HepG2 (cell line): Measurements from ENCODE around the gene TUBA4B. TPM values are rescaled to one million over a fixed set of nuclear protein-coding genes. Genes with fewer than 3 reads are reported as not detected.
A peak's percentile ranks its signal among the peaks of the same experiment; 100 is the strongest.

Source experiments
- NFKBIZ ChIP-seq: IDR thresholded peaks from 2 replicates; pipeline ENCODE4 v1.6.1; 2018; ENCODE audit warnings: missing genetic modification reagents, missing compliant biosample characterization
- NRL ChIP-seq: sonication (generic); formaldehyde crosslinking; IDR thresholded peaks from 2 replicates; pipeline ENCODE4 v1.5.0; 2020; ENCODE audit warnings: missing genetic modification reagents, mild to moderate bottlenecking, moderate library complexity, borderline replicate concordance
- POLR2AphosphoS5 ChIP-seq: IDR thresholded peaks from 2 replicates; pipeline ENCODE4 v1.6.1; 2012; ENCODE audit warnings: low read depth, low read length
- POLR2G ChIP-seq: fragments of 200-400 bp; formaldehyde crosslinking; IDR thresholded peaks from 2 replicates; pipeline ENCODE4 v1.6.1; 2018; ENCODE audit warnings: mild to moderate bottlenecking, low read depth, low read length, moderate library complexity
- TEAD2 ChIP-seq: sonication (generic); formaldehyde crosslinking; IDR thresholded peaks from 2 replicates; pipeline ENCODE4 v1.9.0; 2021; ENCODE audit warnings: missing genetic modification reagents
- ZNF607 ChIP-seq: sonication (generic); formaldehyde crosslinking; IDR thresholded peaks from 2 replicates; pipeline ENCODE4 v1.5.1; 2020; ENCODE audit warnings: missing genetic modification reagents, mild to moderate bottlenecking, borderline replicate concordance
- ZNF766 ChIP-seq: sonication (generic); formaldehyde crosslinking; IDR thresholded peaks from 2 replicates; pipeline ENCODE4 v1.5.0; 2020; ENCODE audit warnings: missing genetic modification reagents, borderline replicate concordance
- polyA plus RNA-seq, 8 experiments: library from polyadenylated mRNA; depleted of rRNA in 3 of 8; stranded (reverse) in 7 of 8; unstranded in 1 of 8; fragments of >200 nt; fragmentation: Illumina TruSeq in 4 of 8; extraction: Trizol in 4 of 8; gene quantifications; 2 replicates each; pipeline versions ENCODE4 v1.2.1 to v1.2.3, GENCODE V29; 2011 to 2016; ENCODE audit warnings: low read depth in 4 of 8, missing spikeins in 1 of 8, mixed read lengths in 1 of 8; ENCODE audit not compliant: insufficient read depth in 1 of 8
- total RNA-seq, 5 experiments: library from RNA; depleted of rRNA; stranded (reverse); fragments of >200 nt; fragmentation: Illumina TruSeq; extraction: Trizol; gene quantifications; 2 replicates each; pipeline ENCODE4 v1.2.3, GENCODE V29; 2016; ENCODE audit warnings: low read depth in 1 of 5
- TF ChIP-seq, protein P1 (sequence below): sonication (generic); formaldehyde crosslinking; IDR thresholded peaks from 2 replicates; pipeline ENCODE4 v1.5.0; 2020; ENCODE audit warnings: mild to moderate bottlenecking, missing genetic modification reagents
- TF ChIP-seq, protein P2 (sequence below): sonication (generic); formaldehyde crosslinking; IDR thresholded peaks from 2 replicates; pipeline ENCODE4 v1.4.0; 2020; ENCODE audit warnings: missing genetic modification reagents
- TF ChIP-seq, protein P3 (sequence below): sonication (generic); formaldehyde crosslinking; IDR thresholded peaks from 2 replicates; pipeline ENCODE4 v1.5.0; 2020; ENCODE audit warnings: missing genetic modification reagents
- TF ChIP-seq, protein P4 (sequence below): sonication (generic); formaldehyde crosslinking; IDR thresholded peaks from 2 replicates; pipeline ENCODE4 v1.5.0; 2020; ENCODE audit warnings: mild to moderate bottlenecking, missing genetic modification reagents, moderate library complexity
- TF ChIP-seq, protein P5 (sequence below): sonication (generic); formaldehyde crosslinking; IDR thresholded peaks from 2 replicates; pipeline ENCODE4 v1.8.0; 2022; ENCODE audit warnings: mild to moderate bottlenecking, missing genetic modification reagents; ENCODE audit not compliant: insufficient replicate concordance
- TF ChIP-seq, protein P6 (sequence below), 2 experiments: sonication (generic) in 1 of 2; formaldehyde crosslinking in 1 of 2; IDR thresholded peaks; 2 replicates each; pipeline versions ENCODE4 v1.5.1 to v1.6.1; 2011 to 2020; ENCODE audit warnings: borderline replicate concordance in 1 of 2, low read depth in 1 of 2, low read length in 1 of 2, mild to moderate bottlenecking in 1 of 2, missing genetic modification reagents in 1 of 2, moderate library complexity in 1 of 2
- TF ChIP-seq, protein P7 (sequence below): sonication (generic); formaldehyde crosslinking; IDR thresholded peaks from 2 replicates; pipeline ENCODE4 v1.5.1; 2020; ENCODE audit warnings: mild to moderate bottlenecking, missing genetic modification reagents, borderline replicate concordance

TUBA4B gene
- total and polyA plus RNA-seq, 2 of the 13 experiments (the other 11 are each of a cell fraction or from before 2014, with no cell fraction given) = 0.18 to 0.22 TPM

DNA sequence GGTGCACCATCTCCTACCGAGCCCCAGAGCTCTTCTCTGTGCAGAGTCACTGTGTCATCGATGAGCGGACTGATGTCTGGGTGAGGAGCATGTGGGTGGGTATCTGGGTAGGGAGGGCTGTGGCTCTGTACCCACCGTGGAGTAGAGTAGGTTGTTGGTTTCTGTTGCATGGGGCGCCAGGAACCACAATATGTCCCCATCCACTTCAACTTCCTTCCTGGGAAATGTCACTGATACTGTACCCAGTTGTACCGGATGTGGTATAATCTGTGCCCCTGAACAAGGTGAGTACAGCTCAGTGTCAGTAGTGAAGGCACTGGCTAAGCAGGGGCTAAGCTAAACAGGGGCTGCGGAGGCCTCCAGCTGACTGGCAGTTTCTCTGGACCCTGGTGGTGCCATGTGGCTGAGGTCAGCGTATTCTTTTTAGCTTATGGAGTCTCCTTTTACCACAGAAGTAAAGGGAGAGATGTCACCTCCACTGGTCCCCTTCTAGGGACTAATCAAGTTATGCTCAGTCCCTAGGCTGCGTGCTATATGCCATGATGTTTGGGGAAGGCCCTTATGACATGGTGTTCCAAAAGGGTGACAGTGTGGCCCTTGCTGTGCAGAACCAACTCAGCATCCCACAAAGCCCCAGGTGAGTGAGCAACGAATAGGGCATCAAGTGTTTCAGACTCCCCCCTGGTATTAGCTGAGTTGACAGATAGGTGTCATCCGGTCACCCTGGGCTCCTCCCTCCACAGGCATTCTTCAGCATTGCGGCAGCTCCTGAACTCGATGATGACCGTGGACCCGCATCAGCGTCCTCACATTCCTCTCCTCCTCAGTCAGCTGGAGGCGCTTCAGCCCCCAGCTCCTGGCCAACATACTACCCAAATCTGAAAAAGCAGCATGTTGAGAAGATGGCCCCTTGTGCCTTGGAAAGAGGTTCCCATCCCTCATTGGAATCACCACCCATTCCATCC lies 5.1 kb upstream of the TUBA4B start (continued):
- no peak for TF ChIP-seq NRL (CRISPR knock-in tag)
- TF ChIP-seq NFKBIZ (CRISPR knock-in tag) = no peak
- TF ChIP-seq, protein P1, sequence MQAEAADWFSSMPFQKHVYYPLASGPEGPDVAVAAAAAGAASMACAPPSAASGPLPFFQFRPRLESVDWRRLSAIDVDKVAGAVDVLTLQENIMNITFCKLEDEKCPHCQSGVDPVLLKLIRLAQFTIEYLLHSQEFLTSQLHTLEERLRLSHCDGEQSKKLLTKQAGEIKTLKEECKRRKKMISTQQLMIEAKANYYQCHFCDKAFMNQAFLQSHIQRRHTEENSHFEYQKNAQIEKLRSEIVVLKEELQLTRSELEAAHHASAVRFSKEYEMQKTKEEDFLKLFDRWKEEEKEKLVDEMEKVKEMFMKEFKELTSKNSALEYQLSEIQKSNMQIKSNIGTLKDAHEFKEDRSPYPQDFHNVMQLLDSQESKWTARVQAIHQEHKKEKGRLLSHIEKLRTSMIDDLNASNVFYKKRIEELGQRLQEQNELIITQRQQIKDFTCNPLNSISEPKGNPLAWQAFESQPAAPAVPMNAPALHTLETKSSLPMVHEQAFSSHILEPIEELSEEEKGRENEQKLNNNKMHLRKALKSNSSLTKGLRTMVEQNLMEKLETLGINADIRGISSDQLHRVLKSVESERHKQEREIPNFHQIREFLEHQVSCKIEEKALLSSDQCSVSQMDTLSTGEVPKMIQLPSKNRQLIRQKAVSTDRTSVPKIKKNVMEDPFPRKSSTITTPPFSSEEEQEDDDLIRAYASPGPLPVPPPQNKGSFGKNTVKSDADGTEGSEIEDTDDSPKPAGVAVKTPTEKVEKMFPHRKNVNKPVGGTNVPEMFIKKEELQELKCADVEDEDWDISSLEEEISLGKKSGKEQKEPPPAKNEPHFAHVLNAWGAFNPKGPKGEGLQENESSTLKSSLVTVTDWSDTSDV = no peak
- TF ChIP-seq, protein P2, sequence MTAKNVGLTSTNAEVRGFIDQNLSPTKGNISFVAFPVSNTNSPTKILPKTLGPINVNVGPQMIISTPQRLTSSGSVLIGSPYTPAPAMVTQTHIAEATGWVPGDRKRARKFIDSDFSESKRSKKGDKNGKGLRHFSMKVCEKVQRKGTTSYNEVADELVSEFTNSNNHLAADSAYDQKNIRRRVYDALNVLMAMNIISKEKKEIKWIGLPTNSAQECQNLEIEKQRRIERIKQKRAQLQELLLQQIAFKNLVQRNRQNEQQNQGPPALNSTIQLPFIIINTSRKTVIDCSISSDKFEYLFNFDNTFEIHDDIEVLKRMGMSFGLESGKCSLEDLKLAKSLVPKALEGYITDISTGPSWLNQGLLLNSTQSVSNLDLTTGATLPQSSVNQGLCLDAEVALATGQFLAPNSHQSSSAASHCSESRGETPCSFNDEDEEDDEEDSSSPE = no peak
- TF ChIP-seq, protein P3, sequence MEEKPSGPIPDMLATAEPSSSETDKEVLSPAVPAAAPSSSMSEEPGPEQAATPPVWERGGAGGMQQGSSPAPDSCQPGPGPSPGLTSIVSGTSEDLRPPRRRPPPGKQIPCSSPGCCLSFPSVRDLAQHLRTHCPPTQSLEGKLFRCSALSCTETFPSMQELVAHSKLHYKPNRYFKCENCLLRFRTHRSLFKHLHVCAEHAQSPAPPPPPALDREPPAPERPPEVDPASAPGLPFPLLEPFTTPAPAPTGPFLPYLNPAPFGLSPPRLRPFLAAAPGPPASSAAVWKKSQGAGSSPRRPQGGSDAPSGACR (CRISPR knock-in tag) = no peak
- TF ChIP-seq, protein P4, sequence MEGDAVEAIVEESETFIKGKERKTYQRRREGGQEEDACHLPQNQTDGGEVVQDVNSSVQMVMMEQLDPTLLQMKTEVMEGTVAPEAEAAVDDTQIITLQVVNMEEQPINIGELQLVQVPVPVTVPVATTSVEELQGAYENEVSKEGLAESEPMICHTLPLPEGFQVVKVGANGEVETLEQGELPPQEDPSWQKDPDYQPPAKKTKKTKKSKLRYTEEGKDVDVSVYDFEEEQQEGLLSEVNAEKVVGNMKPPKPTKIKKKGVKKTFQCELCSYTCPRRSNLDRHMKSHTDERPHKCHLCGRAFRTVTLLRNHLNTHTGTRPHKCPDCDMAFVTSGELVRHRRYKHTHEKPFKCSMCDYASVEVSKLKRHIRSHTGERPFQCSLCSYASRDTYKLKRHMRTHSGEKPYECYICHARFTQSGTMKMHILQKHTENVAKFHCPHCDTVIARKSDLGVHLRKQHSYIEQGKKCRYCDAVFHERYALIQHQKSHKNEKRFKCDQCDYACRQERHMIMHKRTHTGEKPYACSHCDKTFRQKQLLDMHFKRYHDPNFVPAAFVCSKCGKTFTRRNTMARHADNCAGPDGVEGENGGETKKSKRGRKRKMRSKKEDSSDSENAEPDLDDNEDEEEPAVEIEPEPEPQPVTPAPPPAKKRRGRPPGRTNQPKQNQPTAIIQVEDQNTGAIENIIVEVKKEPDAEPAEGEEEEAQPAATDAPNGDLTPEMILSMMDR (CRISPR knock-in tag) = 0 out of 2 replicates have a peak, but pooled peaks have one; percentile 9
- TF ChIP-seq POLR2AphosphoS5 = no peak
- TF ChIP-seq ZNF607 = no peak
- TF ChIP-seq, protein P5, sequence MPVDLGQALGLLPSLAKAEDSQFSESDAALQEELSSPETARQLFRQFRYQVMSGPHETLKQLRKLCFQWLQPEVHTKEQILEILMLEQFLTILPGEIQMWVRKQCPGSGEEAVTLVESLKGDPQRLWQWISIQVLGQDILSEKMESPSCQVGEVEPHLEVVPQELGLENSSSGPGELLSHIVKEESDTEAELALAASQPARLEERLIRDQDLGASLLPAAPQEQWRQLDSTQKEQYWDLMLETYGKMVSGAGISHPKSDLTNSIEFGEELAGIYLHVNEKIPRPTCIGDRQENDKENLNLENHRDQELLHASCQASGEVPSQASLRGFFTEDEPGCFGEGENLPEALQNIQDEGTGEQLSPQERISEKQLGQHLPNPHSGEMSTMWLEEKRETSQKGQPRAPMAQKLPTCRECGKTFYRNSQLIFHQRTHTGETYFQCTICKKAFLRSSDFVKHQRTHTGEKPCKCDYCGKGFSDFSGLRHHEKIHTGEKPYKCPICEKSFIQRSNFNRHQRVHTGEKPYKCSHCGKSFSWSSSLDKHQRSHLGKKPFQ (CRISPR knock-in tag) = no peak
- no peak for TF ChIP-seq TEAD2
- TF ChIP-seq, protein P6, sequence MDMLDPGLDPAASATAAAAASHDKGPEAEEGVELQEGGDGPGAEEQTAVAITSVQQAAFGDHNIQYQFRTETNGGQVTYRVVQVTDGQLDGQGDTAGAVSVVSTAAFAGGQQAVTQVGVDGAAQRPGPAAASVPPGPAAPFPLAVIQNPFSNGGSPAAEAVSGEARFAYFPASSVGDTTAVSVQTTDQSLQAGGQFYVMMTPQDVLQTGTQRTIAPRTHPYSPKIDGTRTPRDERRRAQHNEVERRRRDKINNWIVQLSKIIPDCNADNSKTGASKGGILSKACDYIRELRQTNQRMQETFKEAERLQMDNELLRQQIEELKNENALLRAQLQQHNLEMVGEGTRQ (IDR thresholded peaks at IDR 0.05; ENCODE audit: low read depth, low read length) = no peak
- TF ChIP-seq, protein P6 (CRISPR knock-in tag; IDR thresholded peaks at IDR 0.05; ENCODE audit: borderline replicate concordance) = no peak
- TF ChIP-seq, protein P7, sequence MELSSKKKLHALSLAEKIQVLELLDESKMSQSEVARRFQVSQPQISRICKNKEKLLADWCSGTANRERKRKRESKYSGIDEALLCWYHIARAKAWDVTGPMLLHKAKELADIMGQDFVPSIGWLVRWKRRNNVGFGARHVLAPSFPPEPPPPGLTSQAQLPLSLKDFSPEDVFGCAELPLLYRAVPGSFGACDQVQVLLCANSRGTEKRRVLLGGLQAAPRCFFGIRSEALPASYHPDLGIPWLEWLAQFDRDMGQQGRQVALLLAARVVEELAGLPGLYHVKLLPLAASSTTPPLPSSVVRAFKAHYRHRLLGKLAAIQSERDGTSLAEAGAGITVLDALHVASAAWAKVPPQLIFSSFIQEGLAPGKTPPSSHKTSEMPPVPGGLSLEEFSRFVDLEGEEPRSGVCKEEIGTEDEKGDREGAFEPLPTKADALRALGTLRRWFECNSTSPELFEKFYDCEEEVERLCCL = no peak
- TF ChIP-seq ZNF766 = no peak
- TF ChIP-seq POLR2G = no peak
